ENCODE data around the gene DENND5A.
"Not testable (repeated sequence)": the region's sequence is repeated elsewhere in the genome, so short reads cannot be mapped to it uniquely, and the experiment has no call there.

The DENND5A gene

DNA sequence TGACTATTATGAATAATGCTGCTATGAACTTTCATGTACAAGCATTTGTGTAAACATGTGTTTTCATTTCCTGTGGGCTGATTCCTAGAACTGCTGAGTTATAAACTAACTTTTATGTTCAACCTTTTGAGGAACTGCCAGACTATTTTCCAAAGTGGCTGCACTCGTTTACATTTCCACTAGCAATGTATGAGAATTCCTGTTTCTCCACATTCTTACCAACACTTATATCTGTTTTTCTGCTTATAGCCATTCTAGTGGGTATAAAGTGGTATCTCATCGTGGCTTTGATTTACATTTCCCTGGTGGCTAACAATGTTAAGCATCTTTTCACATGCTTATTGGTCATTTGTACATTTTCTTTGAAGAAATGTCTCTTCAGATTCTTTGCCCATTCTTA lies 138.5 kb downstream of the DENND5A start:
- H3K4me3 Mint-ChIP-seq = no peak overlapping the region
- H3K36me3 Mint-ChIP-seq = peaks cover 6% of the 10 kb centered on the region
- peaks cover 1% of the 10 kb centered on the region for H3K27me3 Mint-ChIP-seq
- peaks cover 7% of the 10 kb centered on the region for H3K9me3 Mint-ChIP-seq
- no peak overlapping the region for H3K27ac Mint-ChIP-seq
- H3K4me1 Mint-ChIP-seq = peaks cover 7% of the 10 kb centered on the region

DNA sequence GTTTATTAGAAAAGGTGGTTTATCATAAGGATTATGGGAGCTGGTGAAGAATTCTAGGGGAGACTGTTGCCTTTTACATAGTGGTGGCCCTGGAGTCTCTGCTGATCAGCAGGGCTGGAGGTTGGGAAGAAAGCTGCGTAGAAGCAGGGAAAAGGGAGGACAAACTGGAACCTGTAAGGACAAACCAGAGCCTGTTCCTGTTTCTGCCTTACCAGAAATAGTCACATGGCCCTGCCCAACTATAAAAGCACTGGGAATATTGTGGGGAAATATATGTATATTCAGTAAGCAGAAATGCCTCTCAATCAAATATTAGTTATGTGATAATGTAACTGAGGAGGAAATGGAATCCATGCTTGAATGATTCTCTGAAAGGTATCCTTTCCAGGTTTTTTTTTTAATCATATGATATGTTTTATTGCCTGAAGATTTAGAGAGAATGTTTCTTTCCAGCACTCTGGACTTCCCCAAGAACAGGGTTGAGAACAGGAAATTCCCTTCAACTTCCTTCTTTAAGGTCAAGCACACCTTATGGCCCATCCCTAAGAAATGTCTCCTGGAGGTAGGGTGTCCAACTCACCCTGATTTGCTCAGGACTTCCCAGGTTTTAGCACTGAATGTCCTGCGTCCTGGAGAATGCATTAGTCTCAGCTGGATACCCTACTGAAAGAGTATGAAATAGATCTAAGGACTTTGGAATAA lies 139.8 kb downstream of the DENND5A start:
- peaks cover 7% of the 10 kb centered on the region for H3K9me3 Mint-ChIP-seq
- H3K4me3 Mint-ChIP-seq = no peak overlapping the region
- peaks cover 7% of the 10 kb centered on the region for H3K4me1 Mint-ChIP-seq
- peaks cover 1% of the 10 kb centered on the region for H3K27me3 Mint-ChIP-seq
- H3K36me3 Mint-ChIP-seq = peaks cover 7% of the 10 kb centered on the region
- H3K27ac Mint-ChIP-seq = no peak overlapping the region

DNA sequence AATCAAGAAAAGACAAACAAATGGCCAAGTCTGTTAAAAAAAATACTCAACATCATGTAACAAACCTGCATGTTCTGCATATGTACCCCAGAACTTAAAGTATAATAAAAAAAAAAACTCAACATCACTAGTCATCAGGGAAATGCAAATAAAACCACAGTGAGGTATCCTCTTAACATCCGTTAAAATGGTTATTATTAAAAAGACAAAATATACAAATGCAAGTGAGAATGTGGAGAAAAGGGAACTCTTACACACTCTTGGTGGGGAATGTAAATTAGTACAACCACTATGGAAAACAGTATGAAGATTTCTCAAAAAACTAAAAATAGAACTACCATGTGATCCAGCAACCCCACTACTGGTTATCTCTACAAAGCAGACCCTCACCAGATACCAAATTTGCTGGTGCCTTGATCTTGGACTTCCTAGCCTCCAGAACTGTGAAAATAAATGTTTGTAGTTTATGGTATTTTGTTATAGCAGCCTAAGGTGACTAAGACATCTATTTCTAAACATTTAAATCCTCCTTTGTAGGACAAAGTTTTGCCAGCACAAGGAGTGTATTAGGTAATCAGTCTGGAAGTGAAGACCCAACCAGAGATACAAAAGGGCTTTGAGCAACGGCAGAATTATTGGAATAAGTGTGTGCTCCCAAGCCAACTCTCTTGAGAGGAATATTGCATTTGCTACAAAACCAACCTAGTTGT lies 141.4 kb downstream of the DENND5A start:
- Mint-ChIP-seq H3K27ac (no peak overlapping the region), H3K9me3 (peaks cover 7% of the 10 kb centered on the region), H3K4me3 (no peak overlapping the region), H3K4me1 (peaks cover 7% of the 10 kb centered on the region), H3K36me3 (peaks cover 7% of the 10 kb centered on the region), H3K27me3 (peaks cover 1% of the 10 kb centered on the region)

DNA sequence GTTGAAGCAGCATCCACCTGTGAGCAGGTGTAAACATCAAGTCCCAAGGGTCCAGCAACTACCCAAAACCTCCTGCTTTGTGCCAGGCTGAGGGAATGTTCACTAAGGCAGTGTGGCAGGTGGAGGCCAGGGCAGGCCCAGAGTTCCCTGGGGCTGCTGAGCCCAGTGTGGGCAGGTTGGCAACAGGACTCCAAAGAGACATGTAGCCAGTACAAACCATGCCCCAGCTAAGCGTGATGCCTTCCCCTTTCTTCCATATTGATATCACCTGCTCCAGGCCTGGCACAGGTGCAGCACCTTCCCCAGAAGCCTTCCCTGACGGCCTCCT lies 143.7 kb downstream of the DENND5A start:
- Mint-ChIP-seq H3K36me3 (peaks cover 2% of the 10 kb centered on the region), H3K9me3 (no peaks in the 10 kb centered on the region), H3K27me3 (no peaks in the 10 kb centered on the region), H3K4me3 (no peak overlapping the region), H3K27ac (no peak overlapping the region), H3K4me1 (peaks cover under 1% of the 10 kb centered on the region)

DNA sequence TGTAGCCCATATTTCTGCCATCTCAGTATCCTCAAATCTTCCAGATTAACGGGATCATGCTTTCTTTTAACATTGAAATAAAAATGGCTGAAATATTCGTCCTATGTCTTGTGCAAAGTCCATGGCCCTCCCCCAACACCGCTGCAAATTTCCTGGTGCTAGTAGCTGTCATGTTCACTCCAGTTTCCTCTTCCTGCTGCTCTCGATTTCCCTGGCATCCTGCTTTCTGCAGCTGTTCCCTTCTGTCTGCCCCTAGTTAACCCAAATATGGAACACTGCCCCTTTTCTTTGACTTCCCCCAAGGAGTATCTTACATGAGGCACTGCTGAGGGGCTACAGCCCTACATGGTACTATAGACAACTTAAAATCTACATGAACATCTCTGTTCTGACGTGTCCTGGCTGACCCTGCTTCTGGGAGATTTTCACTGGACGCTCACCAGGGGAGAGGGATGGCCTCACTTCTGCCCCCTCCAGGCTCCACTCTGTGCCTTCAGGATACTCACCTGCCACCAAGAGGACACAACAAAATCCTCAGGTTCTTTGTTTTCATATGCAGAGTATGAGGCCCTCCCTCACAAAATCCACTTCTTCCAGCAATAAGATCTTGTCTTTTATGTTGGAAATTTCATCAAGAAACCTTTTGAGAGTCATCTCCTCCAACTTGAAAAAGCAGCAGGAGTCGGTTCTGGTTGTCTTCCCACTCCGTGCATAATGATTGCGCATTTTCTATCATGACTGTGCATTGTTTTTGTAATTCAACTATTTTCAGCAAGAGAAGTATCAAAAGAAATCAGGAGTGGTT lies 144.3 kb downstream of the DENND5A start:
- no peaks in the 10 kb centered on the region for H3K4me1 Mint-ChIP-seq
- no peaks in the 10 kb centered on the region for H3K27me3 Mint-ChIP-seq
- no peak overlapping the region for H3K27ac Mint-ChIP-seq
- peaks cover 2% of the 10 kb centered on the region for H3K36me3 Mint-ChIP-seq
- H3K9me3 Mint-ChIP-seq = no peaks in the 10 kb centered on the region
- no peak overlapping the region for H3K4me3 Mint-ChIP-seq

DNA sequence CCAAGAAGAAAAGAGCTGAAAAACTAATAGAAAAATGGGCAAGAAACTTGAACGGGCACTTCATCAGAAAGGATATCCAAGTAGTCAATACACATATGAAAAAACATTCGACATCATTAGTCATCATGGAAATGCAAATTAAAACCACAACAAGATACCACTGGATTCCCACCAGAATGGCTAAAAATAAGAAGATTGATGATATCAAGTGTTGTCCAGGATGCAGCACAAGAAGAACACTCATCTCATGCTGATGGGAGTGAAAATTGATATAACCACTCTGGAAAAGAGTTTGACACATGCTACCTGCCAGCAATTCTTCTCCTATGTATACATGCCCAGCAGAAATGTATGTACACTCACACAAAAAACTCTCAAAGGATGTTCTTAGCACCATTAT lies 146.9 kb downstream of the DENND5A start:
- Mint-ChIP-seq H3K27ac (no peak overlapping the region), H3K4me3 (no peak overlapping the region)

DNA sequence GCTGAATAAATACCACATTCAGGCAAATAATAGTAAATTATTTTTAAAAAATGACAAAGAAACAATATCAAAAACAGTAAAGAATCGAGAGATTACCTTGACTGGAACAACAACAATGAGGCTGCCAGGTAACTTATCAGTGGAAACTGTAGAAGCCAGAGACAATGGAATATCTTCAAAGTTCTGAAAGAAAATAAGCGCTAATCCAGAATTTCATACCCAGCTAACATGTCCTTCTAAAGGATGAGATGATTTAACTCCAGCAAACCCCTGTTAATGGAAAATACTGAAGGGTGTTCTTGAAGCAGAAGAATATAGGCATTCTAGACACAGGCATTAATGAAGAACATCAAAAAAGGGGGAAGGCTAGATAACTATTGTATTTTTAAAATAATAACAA lies 153.1 kb downstream of the DENND5A start:
- Mint-ChIP-seq H3K9me3 (peaks cover 11% of the 10 kb centered on the region), H3K36me3 (peaks cover 10% of the 10 kb centered on the region), H3K27ac (no peak overlapping the region), H3K4me3 (no peak overlapping the region), H3K27me3 (no peaks in the 10 kb centered on the region), H3K4me1 (no peaks in the 10 kb centered on the region)

More for the DNA sequence above, 146.9 kb downstream of the DENND5A start:
- Mint-ChIP-seq H3K4me1 (no peaks in the 10 kb centered on the region), H3K27me3 (no peaks in the 10 kb centered on the region), H3K36me3 (peaks cover 3% of the 10 kb centered on the region), H3K9me3 (no peaks in the 10 kb centered on the region)

DNA sequence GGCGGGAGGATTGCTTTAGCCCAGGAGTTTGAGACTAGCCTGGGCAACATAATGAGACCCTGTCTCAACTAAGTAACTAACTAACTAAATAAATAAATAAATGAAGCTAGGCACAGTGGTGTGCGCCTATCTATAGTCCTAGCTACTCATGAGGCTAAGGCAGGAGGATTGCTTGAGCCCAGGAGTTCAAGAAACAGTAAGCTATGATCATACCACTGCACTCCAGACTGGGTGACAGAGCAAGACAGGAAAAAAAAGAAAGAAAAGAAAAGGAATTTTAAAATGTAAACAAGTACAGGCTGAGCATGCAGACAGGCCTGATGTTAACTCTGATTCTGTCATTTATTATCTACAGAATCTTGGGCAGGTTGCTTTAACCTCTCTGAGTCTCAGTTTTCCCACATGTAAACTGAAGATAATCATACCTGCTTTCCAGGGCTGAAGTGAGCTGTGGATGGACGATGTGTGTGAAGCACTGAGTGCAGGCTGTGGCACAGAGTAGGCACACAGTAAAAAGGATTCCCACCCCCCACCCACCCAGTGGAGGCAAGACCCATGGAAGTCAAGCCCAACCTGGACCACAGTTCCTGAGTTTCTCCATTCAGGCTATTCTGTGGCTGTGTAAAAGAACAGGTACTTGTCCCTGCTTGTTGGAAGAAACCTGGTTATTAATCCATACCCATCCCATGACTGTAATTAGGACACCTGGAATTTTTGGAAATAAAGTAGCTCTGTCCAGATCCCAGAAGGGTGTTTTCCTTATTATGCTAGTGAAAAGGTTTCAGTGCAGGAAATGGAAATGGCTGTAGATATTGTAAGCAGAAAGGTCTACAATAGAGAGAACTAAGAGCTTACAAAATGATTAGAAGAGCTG lies 155.1 kb downstream of the DENND5A start:
- Mint-ChIP-seq H3K27ac (no peak overlapping the region), H3K27me3 (no peaks in the 10 kb centered on the region), H3K36me3 (peaks cover 10% of the 10 kb centered on the region), H3K9me3 (peaks cover 11% of the 10 kb centered on the region), H3K4me1 (no peaks in the 10 kb centered on the region), H3K4me3 (no peak overlapping the region)

DNA sequence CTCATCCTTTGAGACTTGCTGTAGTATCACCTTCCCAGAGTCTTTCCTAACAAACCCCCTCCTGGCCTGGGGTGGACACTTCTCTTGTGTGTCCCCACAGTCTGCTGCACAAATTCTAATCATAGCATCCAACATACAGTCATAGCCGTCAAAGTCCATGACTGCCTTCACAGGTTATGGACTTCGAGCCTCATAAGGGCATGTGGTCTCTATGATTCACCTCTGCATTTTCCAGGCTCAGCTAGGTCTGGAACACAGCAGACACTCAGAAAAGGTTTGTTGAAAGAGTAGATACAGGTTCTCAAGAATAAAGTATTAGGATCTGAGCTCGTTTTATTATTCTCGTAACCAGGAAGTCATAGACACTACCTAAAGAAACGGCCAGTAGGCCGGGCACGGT lies 160.6 kb downstream of the DENND5A start:
- no peaks in the 10 kb centered on the region for H3K4me1 Mint-ChIP-seq
- no peaks in the 10 kb centered on the region for H3K9me3 Mint-ChIP-seq
- peaks cover 5% of the 10 kb centered on the region for H3K27me3 Mint-ChIP-seq
- no peaks in the 10 kb centered on the region for H3K36me3 Mint-ChIP-seq
- H3K4me3 Mint-ChIP-seq = no peak overlapping the region
- H3K27ac Mint-ChIP-seq = no peak overlapping the region

DNA sequence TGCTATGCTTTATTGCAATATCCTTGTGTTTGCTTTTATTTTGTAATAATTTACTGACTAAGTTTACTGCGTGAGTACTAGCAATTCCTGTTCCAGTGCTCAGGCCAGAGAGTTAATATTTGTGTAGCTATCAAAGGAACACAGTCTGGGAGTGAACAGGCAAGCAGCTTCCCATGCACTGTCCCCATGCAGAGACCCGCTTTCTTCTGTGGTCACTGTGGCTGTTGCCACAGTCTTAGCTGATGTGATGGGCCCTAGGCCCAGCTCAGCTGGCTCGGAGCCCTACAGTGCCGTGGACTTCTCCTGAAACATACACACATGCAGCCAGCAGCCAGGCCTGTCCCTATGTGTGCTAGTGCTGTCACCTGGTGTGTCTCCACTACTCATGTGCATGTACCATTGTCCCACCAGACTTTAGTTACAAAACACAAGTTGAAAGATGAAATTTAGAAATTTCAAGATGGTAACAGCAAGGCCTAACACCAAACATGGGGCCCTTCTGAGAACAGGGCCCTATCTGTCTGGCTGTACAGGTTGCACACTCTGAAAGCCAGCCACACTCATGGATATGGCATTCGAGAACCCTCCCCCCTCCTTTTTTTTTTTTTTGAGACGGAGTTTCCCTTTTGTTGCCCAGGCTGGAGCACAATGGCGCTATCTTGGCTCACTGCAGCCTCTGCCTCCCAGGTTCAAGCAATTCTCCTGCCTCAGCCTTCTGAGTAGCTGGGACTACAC lies 161.4 kb downstream of the DENND5A start:
- Mint-ChIP-seq H3K27ac (no peak overlapping the region), H3K36me3 (no peaks in the 10 kb centered on the region), H3K4me3 (no peak overlapping the region), H3K9me3 (no peaks in the 10 kb centered on the region), H3K27me3 (peaks cover 5% of the 10 kb centered on the region), H3K4me1 (no peaks in the 10 kb centered on the region)

DNA sequence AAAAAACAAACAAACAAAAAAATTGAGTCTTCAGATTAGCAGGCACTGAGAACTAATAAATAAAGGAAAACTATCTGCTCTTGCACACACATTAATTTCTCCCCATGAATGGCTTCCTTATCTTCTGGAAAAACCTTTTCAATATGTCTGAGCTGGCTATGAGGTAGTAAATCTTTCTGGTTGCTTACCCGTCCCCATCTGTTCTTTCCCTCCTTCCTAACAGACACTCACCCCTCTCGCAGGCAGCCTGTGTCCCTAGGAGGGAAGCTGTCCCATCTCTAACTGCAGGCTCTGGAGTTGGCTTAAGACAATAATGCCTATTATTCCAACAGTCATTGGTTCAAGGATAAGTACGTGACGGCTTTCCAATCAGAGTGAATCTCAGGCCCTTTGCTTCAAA lies 165.5 kb downstream of the DENND5A start:
- Mint-ChIP-seq H3K4me3 (no peak overlapping the region), H3K9me3 (no peaks in the 10 kb centered on the region), H3K27ac (no peak overlapping the region), H3K36me3 (no peaks in the 10 kb centered on the region), H3K27me3 (peaks cover 12% of the 10 kb centered on the region), H3K4me1 (no peaks in the 10 kb centered on the region)

DNA sequence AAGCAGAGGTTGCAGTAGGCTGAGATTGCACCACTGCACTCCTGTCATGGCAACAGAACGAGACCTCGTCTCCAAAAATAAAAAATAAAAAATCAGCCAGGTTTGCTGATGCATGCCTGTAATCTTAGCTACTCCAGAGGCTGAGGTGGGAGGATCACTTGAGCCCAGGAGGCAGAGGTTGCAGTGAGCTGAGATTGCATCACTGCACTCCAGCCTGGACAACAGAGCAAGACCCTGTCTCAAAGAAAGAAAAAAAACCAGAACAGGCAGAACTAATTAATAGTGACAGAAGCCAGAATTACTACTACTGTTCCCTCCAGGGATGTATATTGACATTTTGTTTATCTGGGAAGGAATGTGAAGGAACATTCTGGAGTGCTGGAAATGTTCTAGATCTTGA lies 166.7 kb downstream of the DENND5A start:
- not testable (repeated sequence) for H3K36me3 Mint-ChIP-seq, H3K4me3 Mint-ChIP-seq, H3K9me3 Mint-ChIP-seq, H3K27ac Mint-ChIP-seq, H3K4me1 Mint-ChIP-seq
- peaks cover 11% of the 10 kb centered on the region for H3K27me3 Mint-ChIP-seq

DNA sequence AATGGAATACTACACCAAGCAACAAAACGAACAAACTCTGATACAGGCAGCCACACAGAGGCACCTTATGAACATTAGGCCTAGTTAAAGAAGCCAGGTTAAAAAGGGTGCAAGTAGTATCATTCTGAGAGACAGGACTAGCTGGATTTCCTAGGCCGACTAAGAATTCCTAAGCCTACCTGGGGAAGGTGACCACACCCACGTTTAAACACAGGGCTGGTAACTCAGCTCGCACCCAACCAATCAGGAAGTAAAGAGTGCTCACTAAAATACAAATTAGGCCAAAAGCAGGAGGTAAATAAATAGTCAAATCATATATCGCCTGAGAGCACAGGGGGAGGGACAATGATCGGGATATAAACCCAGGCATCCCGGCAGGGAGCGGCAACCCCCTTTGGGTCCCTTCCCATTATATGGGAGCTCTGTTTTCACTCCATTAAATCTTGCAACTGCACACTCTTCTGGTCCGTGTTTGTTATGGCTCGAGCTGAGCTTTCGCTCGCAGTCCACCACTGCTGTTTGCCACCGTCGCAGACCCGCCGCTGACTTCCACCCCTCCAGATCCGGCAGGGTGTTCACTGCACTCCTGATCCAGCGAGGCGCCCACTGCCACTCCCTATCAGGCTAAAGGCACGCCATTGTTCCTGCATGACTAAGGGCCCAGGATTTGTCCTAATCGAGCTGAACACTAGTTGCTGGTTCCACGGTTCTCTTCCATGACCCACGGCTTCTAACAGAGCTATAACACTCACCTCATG lies 167.8 kb downstream of the DENND5A start:
- H3K27ac Mint-ChIP-seq, H3K4me3 Mint-ChIP-seq, H3K4me1 Mint-ChIP-seq, H3K9me3 Mint-ChIP-seq, H3K36me3 Mint-ChIP-seq: not testable (repeated sequence)
- H3K27me3 Mint-ChIP-seq = peaks cover 21% of the 10 kb centered on the region

DNA sequence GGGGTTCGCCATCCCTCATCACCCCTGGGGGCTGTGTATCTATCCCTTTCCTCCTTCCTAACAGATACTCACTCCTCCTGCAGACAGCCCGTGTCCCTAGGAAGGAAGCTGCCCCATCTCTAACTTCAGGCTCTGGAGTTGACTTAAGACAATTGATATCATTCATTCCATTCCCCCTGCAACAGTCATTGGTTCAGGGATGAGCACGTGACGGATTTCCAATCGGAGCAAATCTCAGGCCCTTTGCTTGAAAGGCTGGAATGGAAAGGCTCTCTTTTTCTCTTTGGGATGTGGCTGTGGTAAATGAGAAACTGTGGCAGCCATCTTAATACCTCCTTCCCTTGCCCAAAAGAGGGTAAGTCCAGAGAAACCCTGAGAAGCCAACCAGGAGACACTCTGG lies 168.7 kb downstream of the DENND5A start:
- Mint-ChIP-seq H3K4me1 (no peaks in the 10 kb centered on the region), H3K4me3 (no peak overlapping the region), H3K9me3 (no peaks in the 10 kb centered on the region), H3K27me3 (peaks cover 25% of the 10 kb centered on the region), H3K27ac (no peak overlapping the region), H3K36me3 (peaks cover 2% of the 10 kb centered on the region)
